Stimulated activated CD8-positive, alpha-beta memory T cell treated with anti-CD3 and anti-CD28 coated beads, Interleukin-15, amount 100 ng/mL, for 4 hours (primary cell): Measurements from ENCODE around the gene SULT2B1.
A peak's percentile ranks its signal among the peaks of the same experiment; 100 is the strongest.
"Not testable (repeated sequence)": the region's sequence is repeated elsewhere in the genome, so short reads cannot be mapped to it uniquely, and the experiment has no call there.

Experiments
- DNase-seq, 2 donors: peaks; one replicate each; pipeline ENCODE4 v3.0.0-alpha.2; 2020; ENCODE audit warnings: low read depth in 2 of 2

The SULT2B1 gene

DNA sequence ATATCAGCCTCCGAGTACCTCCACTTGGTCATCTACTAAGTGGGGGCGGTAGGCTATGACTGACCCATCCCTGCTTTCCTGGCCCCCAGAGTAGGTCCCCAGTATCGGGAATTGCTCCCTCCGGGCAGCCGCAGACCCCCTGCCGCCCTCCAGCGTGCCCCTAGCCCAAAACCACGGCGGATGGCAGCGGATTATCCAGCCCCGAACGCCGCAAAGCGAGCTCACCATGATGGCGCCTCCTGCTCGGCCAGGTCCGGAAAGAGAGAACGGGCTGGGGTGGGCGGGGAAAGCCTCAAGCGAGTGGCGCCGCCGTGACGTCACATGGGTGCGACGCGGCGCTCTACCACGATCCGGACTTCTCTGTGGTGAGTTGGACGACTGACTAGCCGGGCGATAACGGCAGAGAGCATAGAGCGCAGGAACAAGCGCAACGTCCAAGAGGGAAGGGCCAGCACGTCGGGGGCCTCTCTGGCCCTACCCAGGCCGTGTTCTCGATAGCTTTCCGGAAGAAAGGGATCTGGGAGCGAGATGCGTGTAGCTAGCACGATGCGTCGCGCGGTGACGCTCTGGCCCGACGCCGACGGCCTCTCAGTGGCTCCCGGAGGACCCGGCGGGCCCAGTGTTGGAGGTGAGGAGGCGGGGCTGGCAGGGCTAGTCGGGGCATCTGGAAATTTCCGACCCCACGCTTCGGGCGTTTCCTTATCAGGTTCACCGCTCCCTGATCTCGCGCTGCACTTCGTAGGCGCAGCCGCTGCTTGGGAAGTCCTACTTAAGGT lies 67.1 kb downstream of the SULT2B1 start, which contains the start of the genes RPL18 and SPHK2:
Gene RPL18 (minus strand): TSS at position 263 of the 776 bp plus-strand sequence. CDS start 35 bp downstream, at position 228.
Gene SPHK2 (plus strand): TSS at position 591 of the 776 bp plus-strand sequence. CDS start 1,009 bp downstream, outside the sequence.
- DNase-seq, result peak; percentile 90 to 91

DNA sequence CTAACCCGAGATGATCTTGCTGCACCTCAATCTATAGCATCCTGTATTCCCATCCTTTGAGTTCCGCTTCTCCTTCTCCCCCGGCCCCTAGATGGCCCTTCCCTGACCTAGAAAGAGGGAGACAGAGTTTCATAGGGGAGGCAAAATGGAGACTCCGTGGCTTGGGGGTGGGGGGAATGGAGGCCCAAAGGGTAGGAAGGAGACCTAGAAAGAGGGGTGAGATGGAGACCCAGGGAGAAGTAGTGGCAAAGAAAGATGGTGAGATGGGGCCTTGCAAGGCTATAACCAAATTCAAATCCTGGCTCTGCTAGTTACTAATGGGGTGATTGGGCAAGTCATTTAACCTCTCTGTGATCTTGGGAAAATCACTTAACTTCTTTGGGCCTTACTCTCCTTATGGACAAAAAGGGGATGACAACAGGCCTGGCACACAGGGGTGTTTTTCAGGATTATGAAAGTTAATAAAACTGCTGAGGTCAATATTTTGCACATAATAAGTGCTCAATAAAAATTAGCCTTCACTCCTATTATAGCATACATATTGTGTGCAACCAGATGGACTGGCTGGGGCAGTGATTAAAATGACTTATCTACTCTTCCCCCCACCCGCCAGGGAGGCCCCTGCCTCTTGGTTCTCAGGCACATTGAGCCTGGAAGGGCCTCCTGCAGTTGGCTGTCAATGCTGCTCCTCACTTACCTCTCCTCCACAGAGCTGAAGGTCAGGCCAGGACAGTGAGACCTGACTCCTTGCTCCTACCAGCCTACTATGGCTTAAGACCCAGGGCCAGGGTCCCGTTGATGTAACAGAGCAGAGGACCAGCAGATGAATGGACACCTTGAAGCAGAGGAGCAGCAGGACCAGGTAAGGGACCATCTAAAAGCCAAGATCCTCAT lies 68.0 kb downstream of the SULT2B1 start:
- no peak for DNase-seq

DNA sequence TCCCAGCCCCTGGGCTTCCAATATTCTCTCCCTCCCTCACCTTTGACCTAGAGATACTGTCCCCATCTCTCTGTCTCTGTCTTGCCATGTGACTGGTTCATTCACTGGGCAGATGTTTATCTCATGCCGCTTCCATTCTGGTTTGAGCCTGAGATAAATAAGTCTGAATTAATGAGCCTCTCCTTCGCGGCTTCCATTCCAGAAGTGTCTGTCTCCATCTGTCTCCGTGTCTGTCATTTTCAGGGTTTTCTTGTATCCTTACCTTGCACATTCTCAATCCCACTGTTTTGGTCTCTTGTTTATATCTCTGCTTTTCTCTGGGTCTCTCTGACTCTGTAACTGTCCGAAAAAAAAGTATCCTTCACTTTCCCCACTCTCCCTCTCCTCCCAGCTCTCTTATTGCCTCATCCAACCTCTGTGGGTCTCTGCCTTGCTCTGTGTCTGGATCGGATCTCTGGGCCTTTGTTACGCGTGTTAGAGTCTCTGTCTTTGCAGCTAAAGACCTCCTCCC lies 71.6 kb downstream of the SULT2B1 start:
- no peak for DNase-seq

DNA sequence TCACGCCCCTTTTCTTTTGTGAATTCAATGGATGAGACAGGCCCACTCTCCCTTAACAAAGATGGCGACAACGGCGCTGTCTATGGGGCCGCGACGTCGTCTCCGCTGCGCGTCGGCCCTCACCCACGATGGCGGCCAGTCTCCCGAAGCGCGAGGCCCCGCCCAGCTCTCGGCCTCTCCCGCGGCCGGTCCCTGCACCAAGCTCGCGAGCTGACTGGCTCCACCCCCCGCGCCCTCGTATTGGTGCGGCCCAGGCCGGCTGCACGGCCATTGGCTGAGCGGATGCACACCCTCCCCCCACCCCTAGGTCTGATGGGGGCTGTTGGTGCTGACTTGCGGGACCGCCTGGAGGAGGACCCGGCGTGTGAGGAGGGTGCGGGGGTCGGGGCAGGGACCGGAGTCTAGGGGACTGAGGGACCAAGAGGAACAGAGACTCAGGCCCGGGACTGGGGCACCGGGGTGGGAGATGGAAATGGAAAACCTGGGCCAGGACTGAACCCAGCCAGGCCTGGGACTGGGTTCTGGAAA lies 72.2 kb downstream of the SULT2B1 start:
- peak; percentile 90 to 94 for DNase-seq

GRCh38 chr19:48624791-48625723 lies 73.1 kb downstream of the SULT2B1 start:
- no peak for DNase-seq

- DNase-seq, result no peak
Measured at GRCh38 chr19:48625891-48626327, 73.9 kb downstream of the SULT2B1 start.

DNA sequence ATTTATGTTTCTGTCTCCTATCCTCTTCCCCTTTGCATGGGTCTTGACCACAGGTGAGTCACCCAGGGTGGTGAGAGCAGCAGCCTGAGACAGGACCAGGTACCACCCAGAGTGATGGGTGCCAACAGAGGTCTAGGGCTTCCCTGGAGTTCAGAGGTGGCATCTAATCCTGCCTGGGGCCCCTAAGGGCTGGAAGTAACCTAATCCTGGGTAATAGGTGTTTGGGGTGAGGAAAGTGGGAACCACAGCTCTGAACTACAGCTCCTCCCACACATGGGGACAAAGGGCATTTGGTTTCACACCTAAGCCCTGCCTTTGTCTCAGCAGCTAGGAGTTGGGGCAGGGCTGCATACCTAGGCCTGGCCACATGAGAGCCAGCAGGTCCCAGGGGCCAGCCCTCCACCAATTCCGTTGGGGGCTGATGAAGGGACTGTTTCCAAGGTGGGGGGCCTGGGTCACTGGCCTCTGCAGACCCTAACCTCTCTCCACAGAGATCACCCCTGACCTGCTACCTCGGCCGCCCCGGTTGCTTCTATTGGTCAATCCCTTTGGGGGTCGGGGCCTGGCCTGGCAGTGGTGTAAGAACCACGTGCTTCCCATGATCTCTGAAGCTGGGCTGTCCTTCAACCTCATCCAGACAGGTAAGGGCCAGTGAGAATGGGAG lies 75.4 kb downstream of the SULT2B1 start:
- DNase-seq, result no peak

DNA sequence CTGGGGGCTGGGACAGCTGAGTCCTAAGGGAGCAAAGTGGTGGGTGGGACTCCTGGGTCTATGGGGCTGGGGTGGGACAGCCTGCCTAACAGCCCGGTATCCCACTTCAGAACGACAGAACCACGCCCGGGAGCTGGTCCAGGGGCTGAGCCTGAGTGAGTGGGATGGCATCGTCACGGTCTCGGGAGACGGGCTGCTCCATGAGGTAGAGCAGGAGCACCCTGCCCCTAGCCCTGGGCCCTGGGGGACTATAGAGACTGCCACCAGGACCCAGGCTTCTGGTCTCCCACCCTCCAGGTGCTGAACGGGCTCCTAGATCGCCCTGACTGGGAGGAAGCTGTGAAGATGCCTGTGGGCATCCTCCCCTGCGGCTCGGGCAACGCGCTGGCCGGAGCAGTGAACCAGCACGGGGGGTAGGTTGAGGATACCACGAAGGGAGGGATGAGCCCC lies 75.9 kb downstream of the SULT2B1 start:
- DNase-seq, result no peak

DNA sequence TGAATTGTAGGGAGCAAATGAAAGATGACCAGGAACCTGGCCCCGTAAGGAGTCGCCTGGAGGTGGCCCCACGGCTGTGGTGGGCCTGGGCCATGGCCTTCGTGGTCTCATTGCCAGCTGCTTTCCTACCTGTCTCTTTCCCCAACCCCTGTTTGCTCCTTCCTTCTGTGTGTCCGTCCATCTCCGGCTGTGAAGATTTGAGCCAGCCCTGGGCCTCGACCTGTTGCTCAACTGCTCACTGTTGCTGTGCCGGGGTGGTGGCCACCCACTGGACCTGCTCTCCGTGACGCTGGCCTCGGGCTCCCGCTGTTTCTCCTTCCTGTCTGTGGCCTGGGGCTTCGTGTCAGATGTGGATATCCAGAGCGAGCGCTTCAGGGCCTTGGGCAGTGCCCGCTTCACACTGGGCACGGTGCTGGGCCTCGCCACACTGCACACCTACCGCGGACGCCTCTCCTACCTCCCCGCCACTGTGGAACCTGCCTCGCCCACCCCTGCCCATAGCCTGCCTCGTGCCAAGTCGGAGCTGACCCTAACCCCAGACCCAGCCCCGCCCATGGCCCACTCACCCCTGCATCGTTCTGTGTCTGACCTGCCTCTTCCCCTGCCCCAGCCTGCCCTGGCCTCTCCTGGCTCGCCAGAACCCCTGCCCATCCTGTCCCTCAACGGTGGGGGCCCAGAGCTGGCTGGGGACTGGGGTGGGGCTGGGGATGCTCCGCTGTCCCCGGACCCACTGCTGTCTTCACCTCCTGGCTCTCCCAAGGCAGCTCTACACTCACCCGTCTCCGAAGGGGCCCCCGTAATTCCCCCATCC lies 76.7 kb downstream of the SULT2B1 start:
- no peak for DNase-seq

DNA sequence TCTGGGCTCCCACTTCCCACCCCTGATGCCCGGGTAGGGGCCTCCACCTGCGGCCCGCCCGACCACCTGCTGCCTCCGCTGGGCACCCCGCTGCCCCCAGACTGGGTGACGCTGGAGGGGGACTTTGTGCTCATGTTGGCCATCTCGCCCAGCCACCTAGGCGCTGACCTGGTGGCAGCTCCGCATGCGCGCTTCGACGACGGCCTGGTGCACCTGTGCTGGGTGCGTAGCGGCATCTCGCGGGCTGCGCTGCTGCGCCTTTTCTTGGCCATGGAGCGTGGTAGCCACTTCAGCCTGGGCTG lies 77.3 kb downstream of the SULT2B1 start:
- DNase-seq, result no peak

DNA sequence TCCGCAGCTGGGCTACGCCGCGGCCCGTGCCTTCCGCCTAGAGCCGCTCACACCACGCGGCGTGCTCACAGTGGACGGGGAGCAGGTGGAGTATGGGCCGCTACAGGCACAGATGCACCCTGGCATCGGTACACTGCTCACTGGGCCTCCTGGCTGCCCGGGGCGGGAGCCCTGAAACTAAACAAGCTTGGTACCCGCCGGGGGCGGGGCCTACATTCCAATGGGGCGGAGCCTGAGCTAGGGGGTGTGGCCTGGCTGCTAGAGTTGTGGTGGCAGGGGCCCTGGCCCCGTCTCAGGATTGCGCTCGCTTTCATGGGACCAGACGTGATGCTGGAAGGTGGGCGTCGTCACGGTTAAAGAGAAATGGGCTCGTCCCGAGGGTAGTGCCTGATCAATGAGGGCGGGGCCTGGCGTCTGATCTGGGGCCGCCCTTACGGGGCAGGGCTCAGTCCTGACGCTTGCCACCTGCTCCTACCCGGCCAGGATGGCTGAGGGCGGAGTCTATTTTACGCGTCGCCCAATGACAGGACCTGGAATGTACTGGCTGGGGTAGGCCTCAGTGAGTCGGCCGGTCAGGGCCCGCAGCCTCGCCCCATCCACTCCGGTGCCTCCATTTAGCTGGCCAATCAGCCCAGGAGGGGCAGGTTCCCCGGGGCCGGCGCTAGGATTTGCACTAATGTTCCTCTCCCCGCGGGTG lies 77.8 kb downstream of the SULT2B1 start:
- no peak for DNase-seq

DNA sequence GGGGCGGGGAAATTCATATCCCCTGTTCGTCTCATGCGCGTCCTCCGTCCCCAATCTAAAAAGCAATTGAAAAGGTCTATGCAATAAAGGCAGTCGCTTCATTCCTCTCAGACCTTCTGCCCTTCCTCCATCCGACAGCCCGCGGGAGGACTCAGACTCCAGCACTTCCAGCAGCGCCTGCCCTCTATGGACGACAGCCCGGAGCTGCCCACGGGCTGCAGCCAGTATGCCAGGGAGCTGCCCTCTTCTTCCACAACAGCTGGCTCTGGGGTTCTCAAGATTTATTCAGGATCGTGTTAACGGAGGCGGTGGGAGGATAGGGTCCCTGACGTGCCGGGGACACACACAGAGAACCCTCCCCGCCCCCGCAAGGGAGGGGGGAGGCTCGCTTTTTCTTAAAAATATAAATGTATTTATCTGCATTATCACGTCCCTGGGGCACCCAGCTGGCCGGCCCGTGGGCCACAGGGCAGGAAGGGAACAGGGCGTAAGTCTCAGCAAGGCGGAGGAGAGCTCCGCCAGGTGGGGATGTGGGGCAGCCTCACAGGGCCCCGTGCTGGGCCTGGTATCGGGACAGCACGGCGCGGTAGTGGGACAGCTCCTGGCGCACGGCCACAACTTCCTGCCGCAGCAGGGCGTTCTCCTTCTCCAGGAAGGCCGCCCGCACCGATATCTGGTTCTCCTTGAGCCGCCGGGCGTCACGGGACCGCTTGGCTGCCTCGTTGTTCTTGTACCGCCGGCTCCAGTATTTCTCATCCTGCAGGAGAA lies 78.5 kb downstream of the SULT2B1 start:
- no peak for DNase-seq

- DNase-seq, result no peak
Measured at GRCh38 chr19:48631225-48631624, 79.3 kb downstream of the SULT2B1 start.

- not testable (repeated sequence) for DNase-seq
Measured at GRCh38 chr19:48632286-48632685, 80.3 kb downstream of the SULT2B1 start.

DNA sequence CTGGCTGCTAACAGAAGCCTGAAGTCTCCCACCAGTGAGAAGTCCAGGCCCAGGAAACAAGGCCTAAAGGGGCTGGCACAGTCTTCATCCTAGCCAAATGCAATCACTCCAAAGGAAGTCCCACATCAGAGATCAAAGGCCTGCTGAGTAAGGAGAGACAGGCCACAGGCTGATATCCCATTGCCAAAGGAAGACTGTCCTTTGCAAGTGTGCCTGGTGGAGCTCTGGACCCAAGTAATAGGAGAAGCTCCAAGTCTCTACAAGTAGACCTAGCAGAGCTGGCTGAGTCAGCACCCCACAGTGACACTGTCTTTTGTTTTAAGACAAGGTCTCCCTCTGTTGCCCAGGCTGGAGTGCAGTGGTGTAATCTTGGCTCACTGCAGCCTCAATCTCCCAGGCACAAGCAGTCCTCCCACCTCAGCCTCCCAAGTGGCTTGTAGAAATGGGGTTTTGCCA lies 80.7 kb downstream of the SULT2B1 start:
- DNase-seq, result no peak

DNA sequence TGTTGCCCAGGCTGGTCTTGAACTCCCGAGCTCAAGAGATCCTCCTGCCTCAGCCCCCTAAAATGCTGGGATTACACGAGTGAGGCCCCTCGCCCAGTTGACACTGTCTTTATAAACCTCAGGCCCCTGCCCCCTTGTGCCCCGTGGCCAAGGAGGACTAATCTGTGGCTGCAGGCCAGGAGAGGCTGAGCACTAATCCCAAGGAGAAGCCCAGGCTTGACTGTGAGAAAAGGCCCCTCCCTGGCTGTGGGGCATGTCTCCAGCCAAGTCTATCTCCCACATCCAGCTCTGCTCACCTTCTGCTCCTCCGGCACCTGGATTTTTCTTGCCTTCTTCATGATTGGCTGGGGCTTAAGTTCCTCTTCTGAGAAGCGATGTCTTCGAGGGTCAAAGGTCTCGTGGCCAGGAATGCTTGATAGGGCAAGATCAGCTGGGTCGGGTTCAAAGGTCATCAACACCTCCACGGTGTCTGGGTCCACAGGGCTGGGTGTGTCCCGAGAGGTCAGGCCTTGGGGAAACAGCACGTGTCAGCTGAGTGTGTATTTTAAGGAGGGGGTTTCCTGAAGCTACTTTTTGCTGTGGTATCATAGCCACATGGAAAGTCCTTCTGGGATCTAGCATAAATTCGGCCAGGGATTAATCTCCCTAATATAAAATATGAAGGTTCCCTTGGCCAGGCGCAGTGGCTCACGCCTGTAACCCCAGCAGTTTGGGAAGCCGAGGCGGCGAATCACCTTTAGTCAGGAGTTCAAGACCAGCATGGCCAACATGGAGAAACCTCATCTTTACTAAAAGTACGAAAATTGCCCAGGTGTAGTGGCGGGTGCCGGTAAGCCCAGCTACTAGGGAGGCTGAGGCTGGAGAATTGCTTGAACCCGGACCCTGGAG lies 81.4 kb downstream of the SULT2B1 start:
- DNase-seq, result no peak

DNA sequence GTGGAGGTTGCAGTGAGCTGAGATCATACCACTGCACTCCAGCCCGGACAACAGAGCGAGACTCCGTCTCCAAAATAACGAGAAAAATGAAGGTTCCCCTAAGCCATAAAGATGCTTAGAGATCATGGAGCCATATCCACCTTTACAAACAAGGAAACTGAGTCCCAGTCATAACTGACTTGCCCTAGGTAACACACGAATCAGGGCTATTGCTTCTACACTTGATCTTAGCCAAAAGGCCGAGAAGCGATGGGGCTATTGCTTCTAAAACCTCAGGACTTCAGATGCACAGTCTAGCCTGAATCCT lies 82.0 kb downstream of the SULT2B1 start:
- no peak for DNase-seq
